ENCODE results near the gene LILRB5.

LILRB5 gene

GRCh38 chr19:54252845-54253244, 4.2 kb downstream of the LILRB5 start:
- no peaks in the 10 kb centered on the region for H3K79me2 ChIP-seq (ENCODE audit: insufficient read depth, low read length)
- TF ChIP-seq CTCF (IDR thresholded peaks at IDR 0.05; ENCODE audit: low read length): no peak
- TF ChIP-seq EZH2 (IDR thresholded peaks at IDR 0.05; ENCODE audit: borderline replicate concordance, low read length): no peak
- no peaks in the 10 kb centered on the region for H3K9me3 ChIP-seq (ENCODE audit: low read length)
- H3F3A ChIP-seq (ENCODE audit: insufficient read depth, low read length): no peaks in the 10 kb centered on the region
- no peaks in the 10 kb centered on the region for H3K4me1 ChIP-seq (ENCODE audit: insufficient read depth, low read length, severe bottlenecking)
- H4K20me1 ChIP-seq (ENCODE audit: insufficient read depth, low read length): no peaks in the 10 kb centered on the region
- no peak overlapping the region for H3K27ac ChIP-seq (ENCODE audit: low read depth, low read length, poor library complexity, severe bottlenecking)
- H3K4me2 ChIP-seq (ENCODE audit: low read length): no peak overlapping the region
- peaks cover 11% of the 10 kb centered on the region; the same call in 1 of the 2 replicates for H3K27me3 ChIP-seq (ENCODE audit: insufficient read depth, low read length)
- H3K9ac ChIP-seq (ENCODE audit: low read length): no peak overlapping the region
- no peak overlapping the region for H2AFZ ChIP-seq (ENCODE audit: low read length)
- no peak overlapping the region for H3K4me3 ChIP-seq (ENCODE audit: low read depth, low read length, poor library complexity, severe bottlenecking)
- no peaks in the 10 kb centered on the region for H3K9me2 ChIP-seq (ENCODE audit: low read depth, low read length)
- no peaks in the 10 kb centered on the region for H3K36me3 ChIP-seq (ENCODE audit: insufficient read depth, low read length)

- Histone ChIP-seq H2AFZ (ENCODE audit: low read length) (no peak overlapping the region), H3K36me3 (ENCODE audit: insufficient read depth, low read length) (no peaks in the 10 kb centered on the region), H3K9me3 (ENCODE audit: low read length) (no peaks in the 10 kb centered on the region), H3K4me1 (ENCODE audit: insufficient read depth, low read length, severe bottlenecking) (no peaks in the 10 kb centered on the region), H3F3A (ENCODE audit: insufficient read depth, low read length) (no peaks in the 10 kb centered on the region), H3K9ac (ENCODE audit: low read length) (no peak overlapping the region), H3K27me3 (ENCODE audit: insufficient read depth, low read length) (peaks cover 11% of the 10 kb centered on the region; the same call in 1 of the 2 replicates), H3K4me2 (ENCODE audit: low read length) (no peak overlapping the region), H3K79me2 (ENCODE audit: insufficient read depth, low read length) (no peaks in the 10 kb centered on the region), H3K27ac (ENCODE audit: low read depth, low read length, poor library complexity, severe bottlenecking) (no peak overlapping the region), H3K4me3 (ENCODE audit: low read depth, low read length, poor library complexity, severe bottlenecking) (no peak overlapping the region), H4K20me1 (ENCODE audit: insufficient read depth, low read length) (no peaks in the 10 kb centered on the region), H3K9me2 (ENCODE audit: low read depth, low read length) (no peaks in the 10 kb centered on the region)
- TF ChIP-seq CTCF (IDR thresholded peaks at IDR 0.05; ENCODE audit: low read length) (no peak), EZH2 (IDR thresholded peaks at IDR 0.05; ENCODE audit: borderline replicate concordance, low read length) (no peak)
Observed at GRCh38 chr19:54252243-54252642, 4.8 kb downstream of the LILRB5 start.

GRCh38 chr19:54248016-54248601, 9.0 kb downstream of the LILRB5 start:
- Histone ChIP-seq H3K4me3 (ENCODE audit: low read depth, low read length, poor library complexity, severe bottlenecking) (no peak overlapping the region), H3K79me2 (ENCODE audit: insufficient read depth, low read length) (no peaks in the 10 kb centered on the region), H3K9me3 (ENCODE audit: low read length) (no peaks in the 10 kb centered on the region), H4K20me1 (ENCODE audit: insufficient read depth, low read length) (no peaks in the 10 kb centered on the region), H2AFZ (ENCODE audit: low read length) (no peak overlapping the region), H3K9ac (ENCODE audit: low read length) (no peak overlapping the region), H3K9me2 (ENCODE audit: low read depth, low read length) (no peaks in the 10 kb centered on the region), H3K4me2 (ENCODE audit: low read length) (no peak overlapping the region), H3K27me3 (ENCODE audit: insufficient read depth, low read length) (peaks cover 4% of the 10 kb centered on the region; the same call in 1 of the 2 replicates), H3K36me3 (ENCODE audit: insufficient read depth, low read length) (no peaks in the 10 kb centered on the region), H3K27ac (ENCODE audit: low read depth, low read length, poor library complexity, severe bottlenecking) (no peak overlapping the region), H3K4me1 (ENCODE audit: insufficient read depth, low read length, severe bottlenecking) (no peaks in the 10 kb centered on the region), H3F3A (ENCODE audit: insufficient read depth, low read length) (no peaks in the 10 kb centered on the region)
- TF ChIP-seq EZH2 (IDR thresholded peaks at IDR 0.05; ENCODE audit: borderline replicate concordance, low read length) (no peak), CTCF (IDR thresholded peaks at IDR 0.05; ENCODE audit: low read length) (no peak)
